Stimulated activated CD4-positive, alpha-beta T cell treated with anti-CD3 and anti-CD28 coated beads, Interleukin-1b, Interleukin-23, amount 100 ng/mL, for 24 hours (primary cell): ENCODE measurements around the gene NKX2-8.
A peak's percentile ranks its signal among the peaks of the same experiment; 100 is the strongest.

Experiments used
- DNase-seq, 4 experiments: peaks; one replicate each; pipeline ENCODE4 v3.0.0-alpha.2; 2020; ENCODE audit warnings: low read depth in 4 of 4, low spot score in 1 of 4

NKX2-8 gene

GRCh38 chr14:36582011-36582873 lies at the start of gene NKX2-8:
Gene NKX2-8 (minus strand): TSS chr14:36582614. CDS start chr14:36582389, 225 bp downstream.
- no peak for DNase-seq

- no peak for DNase-seq
Observed at GRCh38 chr14:36627981-36628380, 45.6 kb upstream of the NKX2-8 start.

- no peak for DNase-seq
Observed at GRCh38 chr14:36626151-36626550, 43.7 kb upstream of the NKX2-8 start.

- no peak for DNase-seq
Observed at GRCh38 chr14:36625436-36625835, 43.0 kb upstream of the NKX2-8 start.

- no peak for DNase-seq
Observed at GRCh38 chr14:36625014-36625413, 42.6 kb upstream of the NKX2-8 start.

GRCh38 chr14:36619853-36620252 lies 37.4 kb upstream of the NKX2-8 start:
- DNase-seq: no peak

GRCh38 chr14:36619131-36619530 lies 36.7 kb upstream of the NKX2-8 start:
- no peak for DNase-seq

GRCh38 chr14:36618641-36619040 lies 36.2 kb upstream of the NKX2-8 start:
- DNase-seq: no peak

- no peak for DNase-seq
Observed at GRCh38 chr14:36617824-36618223, 35.4 kb upstream of the NKX2-8 start.

GRCh38 chr14:36605506-36605857 lies 23.1 kb upstream of the NKX2-8 start:
- DNase-seq: no peak

GRCh38 chr14:36604757-36605505 lies 22.5 kb upstream of the NKX2-8 start:
- DNase-seq: peak in 1 of 4 experiments; percentile 23

GRCh38 chr14:36600431-36600830 lies 18.0 kb upstream of the NKX2-8 start:
- DNase-seq: no peak

GRCh38 chr14:36591482-36591881 lies 9.1 kb upstream of the NKX2-8 start:
- no peak for DNase-seq

GRCh38 chr14:36588788-36589187 lies 6.4 kb upstream of the NKX2-8 start:
- DNase-seq: no peak

GRCh38 chr14:36588119-36588518 lies 5.7 kb upstream of the NKX2-8 start:
- DNase-seq: no peak

- DNase-seq: no peak
Observed at GRCh38 chr14:36585100-36585499, 2.7 kb upstream of the NKX2-8 start.

- DNase-seq: no peak
Observed at GRCh38 chr14:36583893-36584811, 1.7 kb upstream of the NKX2-8 start.

- DNase-seq: no peak
Observed at GRCh38 chr14:36583242-36583892, 953 bp upstream of the NKX2-8 start.

- DNase-seq: no peak
Observed at GRCh38 chr14:36582874-36583241, 444 bp upstream of the NKX2-8 start.

- no peak for DNase-seq
Observed at GRCh38 chr14:36580856-36581831, 1.3 kb downstream of the NKX2-8 start.
